HL-60/S4 (cell line): Measurements from ENCODE around the gene DUSP6.

Experiments used
- in situ Hi-C: fragments of 300-500 bp; cut with MboI; formaldehyde crosslinking; loops from 2 replicates; pipeline ENCODE4 v1.14.3; 2022; ENCODE audit warnings: low sequenced_read_pairs

The DUSP6 gene

DNA sequence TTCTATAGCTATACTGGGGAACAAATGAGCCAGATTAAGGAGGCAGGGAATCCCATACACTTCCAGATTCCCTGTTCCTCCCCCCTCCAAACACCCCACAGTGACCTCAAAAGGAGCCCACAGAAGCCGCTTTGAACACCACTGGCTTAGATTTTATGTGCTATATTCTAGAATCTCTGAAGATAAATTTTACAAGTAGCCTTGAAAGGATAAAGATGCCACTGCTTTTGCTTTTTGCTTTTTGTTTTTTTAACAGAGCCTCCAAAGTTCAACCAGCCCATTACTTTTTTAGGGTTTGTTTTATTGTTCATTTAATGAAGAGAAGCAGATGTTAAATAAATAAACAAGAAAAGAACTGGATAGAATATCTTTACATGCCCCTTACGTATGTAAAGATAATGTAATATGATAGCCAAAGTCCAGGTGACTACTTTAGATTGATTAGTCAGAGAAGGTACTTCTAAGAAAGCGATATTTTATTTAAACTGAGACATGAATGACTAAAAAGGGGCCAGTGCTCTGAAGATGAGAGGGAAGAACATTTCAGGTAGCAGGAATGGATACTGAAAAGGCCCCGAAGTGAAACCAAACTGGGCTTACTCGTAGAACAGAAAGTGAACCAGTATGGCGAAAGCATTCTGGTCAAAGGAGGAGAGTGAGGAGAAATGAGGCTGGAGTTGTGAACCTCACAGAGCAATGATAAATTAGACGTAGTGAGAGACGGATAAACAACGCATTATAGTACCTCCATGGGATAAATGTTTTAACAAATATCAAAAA lies 44.6 kb downstream of the DUSP6 start:
- in situ Hi-C loops, result no loop called here

DNA sequence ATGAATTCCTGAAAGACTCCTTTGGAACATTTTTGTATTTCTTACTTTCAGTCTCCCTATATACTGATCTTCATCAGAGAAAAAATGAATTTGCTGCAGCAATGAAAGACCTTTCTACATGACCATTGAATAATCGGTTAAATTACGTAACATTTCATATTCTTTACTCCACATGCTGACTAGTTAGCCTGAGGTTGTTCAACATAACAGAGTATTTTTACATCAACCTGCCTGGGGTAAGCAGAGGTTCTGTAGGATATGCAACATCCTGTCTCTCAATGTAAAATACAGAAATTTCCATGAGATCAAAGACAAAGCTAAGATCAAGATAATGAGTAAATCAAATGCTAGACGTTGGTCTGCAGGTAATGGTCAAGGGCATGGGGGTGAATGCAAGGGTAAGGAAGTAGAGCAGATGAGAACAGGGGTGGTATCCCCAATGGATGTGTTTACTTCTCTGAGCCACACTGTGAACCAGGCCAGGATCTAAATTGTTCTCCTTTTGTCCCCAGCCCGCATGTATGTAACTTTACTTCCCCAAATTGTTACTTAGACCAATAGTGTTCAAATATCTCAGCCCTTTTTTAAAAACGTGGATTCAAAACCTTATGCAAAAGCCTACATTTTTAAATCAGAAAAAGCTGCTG lies 45.4 kb downstream of the DUSP6 start:
- in situ Hi-C loops, result no loop called here

DNA sequence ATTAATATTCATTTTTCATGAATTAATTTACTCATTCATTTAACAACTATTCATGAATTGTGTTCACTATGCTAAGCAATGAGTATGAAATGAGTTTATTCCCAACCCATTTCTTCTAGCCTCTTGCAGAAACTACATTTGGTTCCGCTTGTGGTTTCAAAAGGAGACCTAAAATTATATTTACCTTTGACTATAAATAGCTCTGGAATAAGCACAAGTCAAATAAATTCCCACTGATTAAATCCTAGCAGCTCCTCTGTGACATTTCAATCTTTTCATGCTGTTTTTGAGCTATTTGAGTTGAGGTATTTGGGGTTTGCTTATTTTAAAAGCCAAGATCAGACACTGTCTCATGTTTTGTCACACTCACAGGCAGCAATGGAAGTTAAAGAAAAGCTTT lies 46.9 kb downstream of the DUSP6 start:
- in situ Hi-C loops, result no loop called here

DNA sequence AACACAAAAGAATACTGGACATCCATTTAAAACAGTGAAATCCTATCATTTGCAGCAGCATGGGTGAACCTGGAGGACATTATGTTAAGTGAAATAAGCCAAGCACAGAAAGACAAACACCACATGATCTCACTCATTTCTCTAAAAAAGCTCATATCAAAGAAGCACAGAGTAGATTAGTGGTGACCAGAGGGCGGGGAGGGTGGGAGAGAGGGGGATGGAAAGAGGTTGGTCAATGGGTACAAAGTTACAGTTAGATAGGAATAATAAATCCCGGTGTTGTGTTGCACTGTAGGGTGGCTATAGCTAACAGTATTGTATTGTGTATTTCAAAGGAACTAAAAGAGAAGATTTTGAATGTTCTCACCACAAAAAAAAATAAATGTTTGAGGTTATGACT lies 52.4 kb downstream of the DUSP6 start:
- in situ Hi-C loops, result no loop called here

DNA sequence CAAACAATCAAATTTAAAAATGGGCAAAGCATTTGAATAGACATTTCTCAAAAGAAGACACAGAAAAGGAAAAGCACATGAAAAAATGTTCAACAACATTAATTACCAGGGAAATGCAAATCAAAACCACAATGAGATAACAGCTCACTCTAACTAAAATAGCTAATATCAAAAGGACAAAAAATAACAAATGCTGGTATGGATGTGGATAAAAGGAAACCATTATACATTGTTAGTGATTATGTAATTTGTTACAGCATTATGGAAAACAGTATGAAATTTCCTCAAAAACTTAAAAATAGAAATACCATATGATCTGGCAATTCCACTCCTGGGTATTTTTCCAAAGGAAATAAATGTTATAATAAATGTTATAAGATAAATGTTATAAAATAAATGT lies 52.9 kb downstream of the DUSP6 start:
- in situ Hi-C loops, result no loop called here
